HG02610 (cell line): ENCODE results near the gene TH.

Source experiments
- ATAC-seq: cut with Tn5 transposase; IDR thresholded peaks from one replicate; pipeline ENCODE4 v1.9.1; 2021; ENCODE audit warnings: mild to moderate bottlenecking, moderate library complexity; ENCODE audit not compliant: unreplicated experiment

TH gene

GRCh38 chr11:2163428-2163978, 8.1 kb downstream of the TH start:
- no peak for ATAC-seq

- no peak for ATAC-seq
Observed at GRCh38 chr11:2160736-2161259, 10.8 kb downstream of the TH start, which contains the start of gene INS. TSS of gene INS (minus strand) at chr11:2161209. CDS start at chr11:2160971, 238 bp downstream.

DNA sequence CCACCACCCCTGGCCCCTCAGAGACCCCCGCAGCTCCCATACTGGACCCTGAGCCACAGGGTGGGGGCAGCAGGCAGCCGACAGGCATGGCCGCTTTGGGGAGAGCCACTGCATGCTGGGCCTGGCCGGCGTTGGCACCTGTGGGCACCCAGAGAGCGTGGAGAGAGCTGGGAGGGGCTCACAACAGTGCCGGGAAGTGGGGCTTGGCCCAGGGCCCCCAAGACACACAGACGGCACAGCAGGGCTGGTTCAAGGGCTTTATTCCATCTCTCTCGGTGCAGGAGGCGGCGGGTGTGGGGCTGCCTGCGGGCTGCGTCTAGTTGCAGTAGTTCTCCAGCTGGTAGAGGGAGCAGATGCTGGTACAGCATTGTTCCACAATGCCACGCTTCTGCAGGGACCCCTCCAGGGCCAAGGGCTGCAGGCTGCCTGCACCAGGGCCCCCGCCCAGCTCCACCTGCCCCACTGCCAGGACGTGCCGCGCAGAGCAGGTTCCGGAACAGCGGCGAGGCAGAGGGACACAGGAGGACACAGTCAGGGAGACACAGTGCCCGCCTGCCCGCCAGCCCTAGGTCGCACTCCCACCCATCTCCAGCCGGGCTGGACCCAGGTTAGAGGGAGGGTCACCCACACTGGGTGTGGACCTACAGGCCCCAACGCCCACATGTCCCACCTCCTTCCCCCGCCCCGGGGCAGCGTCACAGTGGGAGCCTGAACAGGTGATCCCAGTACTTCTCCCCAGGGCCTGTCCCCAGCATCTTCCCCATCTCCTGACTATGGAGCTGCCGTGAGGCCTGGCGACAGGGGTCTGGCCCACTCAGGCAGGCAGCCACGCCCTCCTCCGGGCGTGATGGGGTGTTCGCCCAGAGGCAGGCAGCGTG, 11.8 kb downstream of the TH start:
- ATAC-seq, result no peak

- no peak for ATAC-seq
Observed at GRCh38 chr11:2158966-2159365, 12.6 kb downstream of the TH start.

DNA sequence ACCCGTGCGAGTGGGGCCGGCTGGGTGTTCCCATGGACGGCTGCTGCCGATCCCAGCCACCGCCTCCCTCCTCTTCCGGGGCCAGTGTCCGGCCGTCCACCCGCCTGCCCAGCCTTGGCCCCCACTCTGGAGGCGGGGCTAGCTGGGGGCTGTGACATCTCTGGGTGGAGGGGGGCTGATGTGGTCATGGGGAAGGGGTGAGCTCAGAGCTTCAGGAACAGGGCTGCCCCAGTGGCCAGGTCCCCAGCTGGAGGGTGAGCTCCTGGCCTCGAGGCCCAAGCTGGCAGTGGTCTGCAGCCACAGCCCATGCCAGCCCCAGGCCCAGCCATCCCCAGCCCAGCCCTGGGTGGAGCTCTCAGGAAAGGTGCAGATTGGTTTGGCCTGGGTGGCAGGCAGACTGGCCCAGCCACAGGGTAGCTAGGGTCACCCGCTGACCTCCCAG, 13.3 kb downstream of the TH start:
- no peak for ATAC-seq

- ATAC-seq, result no peak
Observed at GRCh38 chr11:2157294-2158040, 14.1 kb downstream of the TH start.

DNA sequence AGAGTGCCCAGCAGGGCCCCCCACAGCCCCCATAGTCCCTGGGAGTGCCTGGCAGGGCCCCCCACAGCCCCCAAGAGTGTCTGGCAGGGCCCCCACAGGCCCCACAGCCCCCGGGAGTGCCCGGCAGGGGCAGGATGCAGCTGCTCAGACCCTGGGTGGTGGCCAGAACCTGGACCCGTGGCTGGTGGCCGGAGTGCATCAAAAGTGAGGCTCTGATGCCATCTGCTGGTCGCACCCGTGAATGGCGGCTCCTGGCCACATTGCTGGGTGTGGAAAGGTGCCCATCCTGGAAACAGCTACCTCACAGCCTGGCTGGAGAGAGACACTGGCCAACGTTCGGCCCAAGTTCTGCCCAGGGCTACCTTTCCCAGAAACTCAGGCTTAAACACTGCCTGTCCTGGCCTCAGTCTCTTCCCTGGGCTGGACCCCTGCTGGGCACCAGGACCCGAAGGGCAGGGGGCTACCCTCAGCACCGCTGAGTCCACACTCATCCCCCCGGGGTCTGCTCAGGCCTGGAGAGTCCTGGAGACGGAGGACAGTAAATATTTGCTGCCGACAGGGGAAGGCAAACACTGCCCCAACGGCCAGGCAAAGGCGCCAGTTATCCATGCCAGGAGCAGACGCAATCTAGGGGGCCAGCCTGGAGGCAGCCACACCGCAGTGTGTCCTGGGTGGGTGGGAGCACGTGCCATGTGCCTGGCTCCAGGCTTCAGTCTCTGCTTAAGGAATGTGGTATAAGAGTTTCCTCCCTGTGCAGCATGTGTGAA, 15.0 kb downstream of the TH start:
- no peak for ATAC-seq

DNA sequence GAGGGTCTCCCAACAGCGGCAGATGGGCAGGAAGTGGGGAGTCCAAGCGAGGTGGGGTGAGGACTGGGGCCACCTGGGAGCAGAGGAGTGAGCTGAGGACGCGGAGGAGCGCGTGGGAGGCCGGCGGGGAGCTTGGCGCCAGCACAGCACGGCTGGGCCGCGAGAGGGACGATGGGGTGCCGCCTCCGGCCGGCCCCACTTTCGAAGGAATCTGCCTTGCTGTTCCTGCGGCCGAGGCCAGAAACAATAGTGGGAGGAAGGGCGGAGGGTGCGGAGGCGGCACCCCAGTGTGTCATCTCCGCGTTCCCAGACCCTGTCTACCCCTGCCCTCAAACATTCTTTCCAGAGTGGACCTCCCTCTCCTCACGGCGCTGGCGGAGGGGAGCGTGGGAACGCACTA, 16.1 kb downstream of the TH start:
- no peak for ATAC-seq

DNA sequence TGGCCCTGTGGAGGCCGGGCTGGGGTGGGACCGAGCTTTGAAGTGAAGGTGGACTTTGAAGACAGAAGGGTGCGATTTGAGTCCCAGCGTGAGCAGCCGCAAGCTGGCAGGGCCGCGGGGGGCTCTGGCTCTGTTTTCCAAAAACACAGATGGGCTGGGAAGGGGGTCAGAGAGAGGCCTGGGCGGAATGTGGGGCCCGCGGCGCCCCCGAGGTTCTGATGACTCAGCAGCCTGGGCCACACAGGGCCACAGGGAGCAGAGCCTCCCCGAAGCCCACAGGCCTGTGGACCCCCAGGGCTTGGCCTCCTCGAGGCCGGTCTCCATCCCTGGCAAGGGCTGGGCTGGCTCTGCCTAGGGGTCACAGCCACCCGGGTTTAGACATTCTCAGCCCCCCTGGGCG, 16.7 kb downstream of the TH start:
- ATAC-seq, result no peak

GRCh38 chr11:2154195-2154585, 17.4 kb downstream of the TH start:
- no peak for ATAC-seq

- no peak for ATAC-seq
Observed at GRCh38 chr11:2153581-2154194, 17.9 kb downstream of the TH start.

DNA sequence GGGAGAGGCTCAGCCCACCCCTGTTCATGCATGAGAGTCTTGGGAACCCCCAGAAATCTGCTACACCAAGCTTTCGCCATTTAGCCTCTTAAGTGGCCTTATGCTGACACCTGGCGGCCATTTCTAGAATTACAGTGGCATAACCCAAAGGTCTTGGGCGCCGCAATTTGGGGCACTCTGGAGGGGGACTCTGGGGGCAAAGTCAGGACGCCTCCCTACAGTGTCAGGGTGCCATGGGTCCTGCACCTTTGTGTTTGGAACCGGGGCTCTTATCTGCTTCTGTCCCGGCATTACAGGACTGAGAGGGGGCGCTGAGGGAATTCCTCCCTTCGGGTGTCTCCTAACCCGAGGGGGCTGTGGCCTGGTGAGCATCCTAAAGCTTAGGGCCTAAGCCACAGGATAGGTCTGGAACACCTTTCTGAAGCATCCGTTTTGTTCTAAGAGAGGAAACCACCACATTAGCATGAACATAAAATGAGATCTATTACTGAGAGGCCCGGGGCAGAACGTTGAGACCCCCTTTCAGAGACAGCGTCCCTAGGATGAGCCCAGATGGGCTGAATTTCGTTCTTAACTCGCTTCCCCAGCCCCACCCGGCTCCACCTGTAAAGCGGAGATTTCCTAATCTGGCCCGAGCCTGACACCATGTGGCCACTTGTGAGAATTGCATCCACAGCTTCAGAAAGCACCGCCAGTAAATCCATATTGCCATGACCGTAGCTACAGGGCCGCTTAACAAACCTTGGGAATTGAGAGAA, 19.9 kb downstream of the TH start:
- no peak for ATAC-seq

- ATAC-seq, result no peak
Observed at GRCh38 chr11:2149864-2150847, 21.5 kb downstream of the TH start.

GRCh38 chr11:2149460-2149859, 22.2 kb downstream of the TH start:
- no peak for ATAC-seq

- ATAC-seq, result no peak
Observed at GRCh38 chr11:2148595-2148994, 23.0 kb downstream of the TH start.

- ATAC-seq, result no peak
Observed at GRCh38 chr11:2147391-2147790, 24.2 kb downstream of the TH start.

- no peak for ATAC-seq
Observed at GRCh38 chr11:2146051-2146450, 25.6 kb downstream of the TH start.

- ATAC-seq, result no peak
Observed at GRCh38 chr11:2144544-2145248, 26.9 kb downstream of the TH start.
